Uterus (tissue), 2 donors: ENCODE data around the gene MYCN.
"Not testable (repeated sequence)": the region's sequence is repeated elsewhere in the genome, so short reads cannot be mapped to it uniquely, and the experiment has no call there.

ENCODE experiments used
- CTCF ChIP-seq, 4 experiments: fragments of 200-600 bp in 2 of 4; fragments of 450-650 bp in 2 of 4; sonication (generic) in 2 of 4; IDR thresholded peaks; one replicate each; pipeline ENCODE4 v1.5.1; 2016 to 2019; ENCODE audit warnings: antibody characterized with exemption in 4 of 4, mild to moderate bottlenecking in 2 of 4, moderate library complexity in 1 of 4
- POLR2A ChIP-seq, 2 donors: fragments of 450-650 bp; IDR thresholded peaks; one replicate each; pipeline ENCODE4 v1.6.1; 2016; ENCODE audit warnings: antibody characterized with exemption in 2 of 2, mild to moderate bottlenecking in 1 of 2, moderate library complexity in 1 of 2

- not testable (repeated sequence) for TF ChIP-seq POLR2A, CTCF (IDR thresholded peaks at IDR 0.05)
Observed at GRCh38 chr2:15903910-15904309, 36.4 kb upstream of the MYCN start.
